Smooth muscle cell (in vitro differentiated cells): ENCODE measurements around the gene BACH1. TPM values are rescaled to one million over a fixed set of nuclear protein-coding genes. Genes with fewer than 3 reads are reported as not detected.

ENCODE experiments used
- DNase-seq: peaks from one replicate; lab custom pipeline; 2025; ENCODE audit not compliant: unreplicated experiment; lab: John Stamatoyannopoulos, UW
- H2AFZ ChIP-seq: fragments of 200-600 bp; sonication (generic); 2 replicates; pipeline ENCODE4 v1.6.0; 2016; ENCODE audit warnings: antibody characterized with exemption, low read depth, mild to moderate bottlenecking
- H3F3A ChIP-seq: fragments of 200-600 bp; sonication (generic); 2 replicates; pipeline ENCODE4 v1.6.0; 2017; ENCODE audit warnings: antibody characterized with exemption, low read depth
- H3K27ac ChIP-seq: fragments of 200-600 bp; sonication (generic); 2 replicates; pipeline ENCODE4 v1.5.1; 2016; ENCODE audit warnings: low read depth, mild to moderate bottlenecking
- H3K27me3 ChIP-seq: fragments of 200-600 bp; sonication (generic); 2 replicates; pipeline ENCODE4 v1.6.1; 2016; ENCODE audit warnings: low read depth, mild to moderate bottlenecking
- H3K36me3 ChIP-seq: fragments of 200-600 bp; sonication (generic); 2 replicates; pipeline ENCODE4 v1.5.1; 2016; ENCODE audit warnings: low read depth
- H3K4me1 ChIP-seq: fragments of 200-600 bp; sonication (generic); 2 replicates; pipeline ENCODE4 v1.5.1; 2016; ENCODE audit warnings: low read depth
- H3K4me2 ChIP-seq: fragments of 200-600 bp; sonication (generic); 2 replicates; pipeline ENCODE4 v1.6.0; 2016; ENCODE audit warnings: mild to moderate bottlenecking
- H3K4me3 ChIP-seq: fragments of 200-600 bp; sonication (generic); 2 replicates; pipeline ENCODE4 v1.5.1; 2016; ENCODE audit warnings: mild to moderate bottlenecking
- H3K79me2 ChIP-seq: fragments of 200-600 bp; sonication (generic); 2 replicates; pipeline ENCODE4 v1.6.0; 2016; ENCODE audit warnings: low read depth, mild to moderate bottlenecking
- H3K9ac ChIP-seq: fragments of 200-600 bp; sonication (generic); 2 replicates; pipeline ENCODE4 v1.6.0; 2016; ENCODE audit warnings: low read depth
- H3K9me3 ChIP-seq: fragments of 200-600 bp; sonication (generic); replicated peaks from 2 replicates; pipeline ENCODE4 v1.5.1; 2016; ENCODE audit warnings: low read depth
- H4K20me1 ChIP-seq: fragments of 200-600 bp; sonication (generic); 2 replicates; pipeline ENCODE4 v1.6.0; 2016; ENCODE audit warnings: low read depth
- CTCF ChIP-seq: fragments of 200-600 bp; sonication (generic); IDR thresholded peaks from 2 replicates; pipeline ENCODE4 v1.5.1; 2017; ENCODE audit warnings: borderline replicate concordance, mild to moderate bottlenecking, antibody characterized with exemption; ENCODE audit not compliant: insufficient read depth, poor library complexity, severe bottlenecking
- WGBS: methylation state at CpG from one replicate; pipeline ENCODE4 v1.1.7; 2016; ENCODE audit warnings: low lambda C conversion rate; 5-methylcytosine and 5-hydroxymethylcytosine counted together
- polyA plus RNA-seq: library from polyadenylated mRNA; unstranded; fragments of >200 nt; fragmentation: Nextera tagmentation; extraction: Ambion mirVana; gene quantifications from 2 replicates; pipeline ENCODE4 v1.2.1, GENCODE V29; 2016
- total RNA-seq: library from RNA; depleted of rRNA; stranded (reverse); fragments of >200 nt; gene quantifications from 2 replicates; pipeline ENCODE4 v1.2.3, GENCODE V29; 2014

BACH1 gene
- total and polyA plus RNA-seq, 2 experiments from 2014 or later: 29.5 to 103 TPM

- H3K9me3 ChIP-seq: no peaks in the 10 kb centered on the region
- peaks cover 16% of the 10 kb centered on the region for H3K36me3 ChIP-seq
- no peaks in the 10 kb centered on the region for H3F3A ChIP-seq
- WGBS: 97% methylated on average over 3 of the region's 3 CpGs
- no peak overlapping the region for H3K4me2 ChIP-seq
- H4K20me1 ChIP-seq: no peaks in the 10 kb centered on the region
- H3K27me3 ChIP-seq: no peaks in the 10 kb centered on the region
- no peak overlapping the region for H3K9ac ChIP-seq
- peaks cover 5% of the 10 kb centered on the region for H3K4me1 ChIP-seq
- H3K4me3 ChIP-seq: no peak overlapping the region
- TF ChIP-seq CTCF: no peak
- H3K27ac ChIP-seq: no peak overlapping the region
- H3K79me2 ChIP-seq: no peaks in the 10 kb centered on the region
- H2AFZ ChIP-seq: no peak overlapping the region
- no peak for DNase-seq
Measured at GRCh38 chr21:29366532-29366931, 67.8 kb downstream of the BACH1 start.

- H3K36me3 ChIP-seq: peaks cover 12% of the 10 kb centered on the region
- no peak overlapping the region for H3K4me3 ChIP-seq
- H3K4me1 ChIP-seq: peaks cover 5% of the 10 kb centered on the region
- H3K4me2 ChIP-seq: no peak overlapping the region
- H4K20me1 ChIP-seq: no peaks in the 10 kb centered on the region
- no peaks in the 10 kb centered on the region for H3K79me2 ChIP-seq
- 97% methylated on average over 2 of the region's 2 CpGs for WGBS
- no peak for DNase-seq
- no peak overlapping the region for H3K27ac ChIP-seq
- H3K27me3 ChIP-seq: no peaks in the 10 kb centered on the region
- H3F3A ChIP-seq: no peaks in the 10 kb centered on the region
- TF ChIP-seq CTCF: no peak
- no peak overlapping the region for H2AFZ ChIP-seq
- H3K9me3 ChIP-seq: no peaks in the 10 kb centered on the region
- no peak overlapping the region for H3K9ac ChIP-seq
Measured at GRCh38 chr21:29367335-29367734, 68.6 kb downstream of the BACH1 start.

- no peak for TF ChIP-seq CTCF
- H4K20me1 ChIP-seq: no peaks in the 10 kb centered on the region
- no peaks in the 10 kb centered on the region for H3K9me3 ChIP-seq
- no peaks in the 10 kb centered on the region for H3K27me3 ChIP-seq
- no peak overlapping the region for H3K9ac ChIP-seq
- H2AFZ ChIP-seq: no peak overlapping the region
- H3K4me3 ChIP-seq: no peak overlapping the region
- 97% methylated on average over 3 of the region's 3 CpGs for WGBS
- H3K4me2 ChIP-seq: no peak overlapping the region
- no peaks in the 10 kb centered on the region for H3F3A ChIP-seq
- no peak overlapping the region for H3K27ac ChIP-seq
- H3K36me3 ChIP-seq: peaks cover 8% of the 10 kb centered on the region
- no peak for DNase-seq
- no peaks in the 10 kb centered on the region for H3K79me2 ChIP-seq
- peaks cover 5% of the 10 kb centered on the region for H3K4me1 ChIP-seq
Measured at GRCh38 chr21:29368906-29369305, 70.2 kb downstream of the BACH1 start.

- H3K4me2 ChIP-seq: no peak overlapping the region
- no peaks in the 10 kb centered on the region for H3F3A ChIP-seq
- WGBS: 95% methylated on average over 4 of the region's 4 CpGs
- no peak overlapping the region for H3K9ac ChIP-seq
- no peaks in the 10 kb centered on the region for H3K4me1 ChIP-seq
- H3K4me3 ChIP-seq: no peak overlapping the region
- TF ChIP-seq CTCF: no peak
- no peaks in the 10 kb centered on the region for H3K79me2 ChIP-seq
- no peaks in the 10 kb centered on the region for H3K27me3 ChIP-seq
- H2AFZ ChIP-seq: no peak overlapping the region
- no peak overlapping the region for H3K27ac ChIP-seq
- DNase-seq: no peak
- H4K20me1 ChIP-seq: no peaks in the 10 kb centered on the region
- peaks cover 3% of the 10 kb centered on the region for H3K36me3 ChIP-seq
- H3K9me3 ChIP-seq: no peaks in the 10 kb centered on the region
Measured at GRCh38 chr21:29371464-29371863, 72.7 kb downstream of the BACH1 start.
